GM12878 (cell line): ENCODE results near the gene COX7C.

Source experiments
- CTCF ChIP-seq, 3 experiments: IDR thresholded peaks in 2 of 3; conservative IDR thresholded peaks in 1 of 3; 2 replicates each; pipeline ENCODE4 v1.5.1; 2011; ENCODE audit warnings: low read depth in 3 of 3, low read length in 3 of 3, mild to moderate bottlenecking in 3 of 3, control low read depth in 2 of 3, moderate library complexity in 2 of 3, inconsistent platforms in 1 of 3, mixed read lengths in 1 of 3; ENCODE audit not compliant: control insufficient read depth in 2 of 3, insufficient read depth in 1 of 3; ENCODE audit errors: extremely low read depth in 1 of 3
- EP300 ChIP-seq, 2 experiments: fragments of 150-350 bp in 1 of 2; IDR thresholded peaks; 2 replicates each; pipeline ENCODE4 v1.6.1; 2011 to 2012; ENCODE audit warnings: low read depth in 2 of 2, low read length in 2 of 2, borderline replicate concordance in 1 of 2, improper control_type of control experiment in 1 of 2, inconsistent platforms in 1 of 2; ENCODE audit not compliant: control insufficient read depth in 1 of 2
- EZH2 ChIP-seq: IDR thresholded peaks from 2 replicates; pipeline ENCODE4 v1.6.1; 2012; ENCODE audit warnings: low read depth, mild to moderate bottlenecking, control low read depth, inconsistent platforms, low read length, borderline replicate concordance; ENCODE audit not compliant: control insufficient read depth
- MAX ChIP-seq: IDR thresholded peaks from 2 replicates; pipeline ENCODE4 v1.6.1; 2012; ENCODE audit warnings: low read depth, low read length, improper control_type of control experiment
- POLR2AphosphoS5 ChIP-seq: IDR thresholded peaks from 2 replicates; pipeline ENCODE4 v1.6.1; 2011; ENCODE audit warnings: mild to moderate bottlenecking, low read length, inconsistent platforms
- SP1 ChIP-seq: IDR thresholded peaks from one replicate; pipeline ENCODE4 v1.6.1; 2011; ENCODE audit warnings: low read depth, low read length
- YY1 ChIP-seq: IDR thresholded peaks from 2 replicates; pipeline ENCODE4 v1.6.1; 2011; ENCODE audit warnings: low read depth, mild to moderate bottlenecking, low read length
- ZNF384 ChIP-seq: IDR thresholded peaks from 2 replicates; pipeline ENCODE4 v1.6.1; 2012; ENCODE audit warnings: low read depth, mild to moderate bottlenecking, low read length, improper control_type of control experiment, borderline replicate concordance

DNA sequence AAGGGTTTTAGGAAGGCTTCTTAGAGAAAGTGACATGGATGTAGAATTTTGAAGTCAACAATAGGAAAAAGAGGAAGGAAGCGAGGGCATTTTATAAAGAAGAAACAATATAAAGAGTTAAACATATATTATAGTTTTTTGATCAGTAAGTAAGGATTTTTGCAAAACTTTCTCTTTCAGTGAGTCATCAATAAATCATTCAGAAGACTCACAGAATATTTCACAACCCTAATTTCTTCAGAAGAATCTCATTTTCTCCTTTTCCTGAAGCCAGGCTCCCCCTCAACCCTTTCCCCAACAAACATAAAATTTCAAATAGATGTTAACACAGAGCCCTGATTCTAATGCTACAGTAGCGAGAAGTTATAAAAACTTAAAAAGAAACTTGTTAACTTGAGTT, 4.3 kb upstream of the COX7C start:
- TF ChIP-seq POLR2AphosphoS5, result no peak
- TF ChIP-seq MAX, result no peak
- TF ChIP-seq CTCF (IDR thresholded peaks at IDR 0.05 in 2 of 3, conservative IDR thresholded peaks at IDR 0.05 in 1 of 3; ENCODE audit: control insufficient read depth in 2 of 3, extremely low read depth in 1 of 3, insufficient read depth in 1 of 3, low read depth in 3 of 3, low read length in 3 of 3), result no peak
- TF ChIP-seq SP1, result no peak
- no peak for TF ChIP-seq EP300 (IDR thresholded peaks at IDR 0.05; ENCODE audit: borderline replicate concordance in 1 of 2, control insufficient read depth in 1 of 2, low read depth in 2 of 2, low read length in 2 of 2)
- TF ChIP-seq ZNF384, result no peak
- TF ChIP-seq YY1, result no peak
- no peak for TF ChIP-seq EZH2
